H9 (cell line): ENCODE data around the gene GLCE. TPM values are rescaled to one million over a fixed set of nuclear protein-coding genes. Genes with fewer than 3 reads are reported as not detected.

Source experiments
- DNase-seq: peaks from one replicate; pipeline ENCODE4 v3.0.0-alpha.2; 2017
- H2AFZ ChIP-seq: one replicate; pipeline ENCODE4 v1.6.1; 2013; ENCODE audit warnings: mild to moderate bottlenecking, low read length, control low read depth, moderate library complexity
- H2AK5ac ChIP-seq: 2 replicates; pipeline ENCODE4 v1.6.1; 2013; ENCODE audit warnings: low read length, control low read depth, mixed read lengths; ENCODE audit not compliant: insufficient read length
- H2BK120ac ChIP-seq: one replicate; pipeline ENCODE4 v1.6.1; 2013; ENCODE audit warnings: low read depth, mild to moderate bottlenecking, low read length, control low read depth, inconsistent platforms; ENCODE audit not compliant: poor library complexity, severe bottlenecking
- H2BK12ac ChIP-seq: 2 replicates; pipeline ENCODE4 v1.6.1; 2013; ENCODE audit warnings: low read length, control low read depth, mixed read lengths, low read depth; ENCODE audit not compliant: insufficient read length
- H2BK15ac ChIP-seq: 2 replicates; pipeline ENCODE4 v1.6.1; 2013; ENCODE audit warnings: low read depth, low read length, control low read depth
- H2BK20ac ChIP-seq: one replicate; pipeline ENCODE4 v1.6.1; 2013; ENCODE audit warnings: low read depth, mild to moderate bottlenecking, low read length, control low read depth, inconsistent platforms; ENCODE audit not compliant: poor library complexity, severe bottlenecking
- H2BK5ac ChIP-seq: 2 replicates; pipeline ENCODE4 v1.6.1; 2013; ENCODE audit warnings: low read length, control low read depth, mixed read lengths; ENCODE audit not compliant: insufficient read length
- H3K14ac ChIP-seq: 2 replicates; pipeline ENCODE4 v1.6.1; 2013; ENCODE audit warnings: low read length, control low read depth; ENCODE audit not compliant: insufficient read depth
- H3K18ac ChIP-seq: 2 replicates; pipeline ENCODE4 v1.6.1; 2013; ENCODE audit warnings: low read depth, mild to moderate bottlenecking, mixed read lengths, low read length, control low read depth; ENCODE audit not compliant: insufficient read length
- H3K23ac ChIP-seq: 2 replicates; pipeline ENCODE4 v1.6.1; 2013; ENCODE audit warnings: low read length, control low read depth, mixed read lengths, low read depth; ENCODE audit not compliant: insufficient read length
- H3K23me2 ChIP-seq: 2 replicates; pipeline ENCODE4 v1.6.1; 2013; ENCODE audit warnings: low read depth, mild to moderate bottlenecking, mixed read lengths, low read length, control low read depth; ENCODE audit not compliant: insufficient read length, poor library complexity, severe bottlenecking
- H3K27ac ChIP-seq: 2 replicates; pipeline ENCODE4 v1.5.1; 2013; ENCODE audit warnings: low read length, control low read depth, mixed read lengths, low read depth; ENCODE audit not compliant: insufficient read length
- H3K27me3 ChIP-seq: 2 replicates; pipeline ENCODE4 v1.6.1; 2013; ENCODE audit warnings: low read length, control low read depth, inconsistent platforms; ENCODE audit not compliant: insufficient read depth
- H3K4ac ChIP-seq: 2 replicates; pipeline ENCODE4 v1.6.1; 2013; ENCODE audit warnings: low read depth, mild to moderate bottlenecking, control low read depth, inconsistent platforms, low read length, moderate library complexity
- H3K4me1 ChIP-seq: 2 replicates; pipeline ENCODE4 v1.6.1; 2013; ENCODE audit warnings: low read length, control low read depth, inconsistent platforms; ENCODE audit not compliant: insufficient read depth
- H3K4me2 ChIP-seq: 2 replicates; pipeline ENCODE4 v1.6.1; 2013; ENCODE audit warnings: low read length, control low read depth, mixed read lengths; ENCODE audit not compliant: insufficient read length, insufficient read depth
- H3K56ac ChIP-seq: 2 replicates; pipeline ENCODE4 v1.6.1; 2013; ENCODE audit warnings: low read depth, mild to moderate bottlenecking, mixed read lengths, low read length, control low read depth; ENCODE audit not compliant: insufficient read length
- H3K79me1 ChIP-seq: 2 replicates; pipeline ENCODE4 v1.6.1; 2013; ENCODE audit warnings: low read depth, mild to moderate bottlenecking, moderate library complexity, low read length, control low read depth, inconsistent platforms; ENCODE audit not compliant: insufficient read depth, poor library complexity, severe bottlenecking
- H3K79me2 ChIP-seq: 2 replicates; pipeline ENCODE4 v1.6.1; 2013; ENCODE audit warnings: low read length, control low read depth, inconsistent platforms; ENCODE audit not compliant: insufficient read depth
- H3K9ac ChIP-seq: 2 replicates; pipeline ENCODE4 v1.6.1; 2013; ENCODE audit warnings: low read length, control low read depth, mixed read lengths; ENCODE audit not compliant: insufficient read length; ENCODE audit errors: extremely low read depth
- H3K9me3 ChIP-seq: one replicate; pipeline ENCODE4 v1.6.1; 2013; ENCODE audit warnings: low read depth, low read length, inconsistent platforms; ENCODE audit not compliant: control insufficient read depth
- H3T11ph ChIP-seq: one replicate; pipeline ENCODE4 v1.6.1; 2013; ENCODE audit warnings: mild to moderate bottlenecking, low read length, control low read depth, inconsistent platforms
- H4K20me1 ChIP-seq: one replicate; pipeline ENCODE4 v1.6.1; 2013; ENCODE audit not compliant: control insufficient read depth, insufficient read length, insufficient read depth
- H4K5ac ChIP-seq: 2 replicates; pipeline ENCODE4 v1.6.1; 2013; ENCODE audit warnings: low read depth, mild to moderate bottlenecking, mixed read lengths, low read length, control low read depth; ENCODE audit not compliant: insufficient read length
- H4K8ac ChIP-seq: replicated peaks from 2 replicates; pipeline ENCODE4 v1.6.1; 2013; ENCODE audit warnings: low read length, control low read depth, mixed read lengths, low read depth; ENCODE audit not compliant: insufficient read length
- H4K91ac ChIP-seq: 2 replicates; pipeline ENCODE4 v1.6.1; 2013; ENCODE audit warnings: low read depth, mild to moderate bottlenecking, moderate library complexity, mixed read lengths, low read length, control low read depth; ENCODE audit not compliant: insufficient read length
- H3K27ac Mint-ChIP-seq, 3 experiments: 2 replicates in 2 of 3; 3 replicates in 1 of 3; pipeline ENCODE4 v1.8.0; 2020 to 2021; ENCODE audit warnings: mixed read lengths in 3 of 3, mild to moderate bottlenecking in 1 of 3, moderate library complexity in 1 of 3
- H3K27me3 Mint-ChIP-seq: 2 replicates; pipeline ENCODE4 v1.8.0; 2021; ENCODE audit warnings: low read depth, mild to moderate bottlenecking, moderate library complexity, mixed read lengths
- H3K36me3 Mint-ChIP-seq, 3 experiments: 2 replicates in 2 of 3; 3 replicates in 1 of 3; pipeline ENCODE4 v1.8.0; 2020 to 2021; ENCODE audit warnings: low read depth in 3 of 3, mixed read lengths in 3 of 3; ENCODE audit not compliant: insufficient read depth in 1 of 3
- H3K4me1 Mint-ChIP-seq, 2 experiments: 2 replicates each; pipeline ENCODE4 v1.8.0; 2020; ENCODE audit warnings: mixed read lengths in 2 of 2
- H3K4me3 Mint-ChIP-seq, 2 experiments: 2 replicates in 1 of 2; 3 replicates in 1 of 2; pipeline ENCODE4 v1.8.0; 2020 to 2021; ENCODE audit warnings: mild to moderate bottlenecking in 2 of 2, mixed read lengths in 2 of 2, moderate library complexity in 1 of 2
- H3K9me3 Mint-ChIP-seq, 2 experiments: 2 replicates in 1 of 2; 3 replicates in 1 of 2; pipeline ENCODE4 v1.8.0; 2020; ENCODE audit warnings: mild to moderate bottlenecking in 2 of 2, mixed read lengths in 2 of 2, moderate library complexity in 1 of 2
- WGBS: extraction: QIAGEN DNeasy Blood & Tissue Kit; methylation state at CpG from one replicate; pipeline ENCODE4 v1.1.7; 2013; ENCODE audit warnings: missing lambda C conversion rate, low lambda C conversion rate, mixed read lengths; ENCODE audit not compliant: insufficient read length; ENCODE audit errors: extremely low coverage; 5-methylcytosine and 5-hydroxymethylcytosine counted together
- total RNA-seq: library from RNA; stranded (reverse); gene quantifications from 2 replicates; pipeline ENCODE4 v1.2.1, GENCODE V29; 2021
- TF ChIP-seq, protein P1 (sequence below): fragments of 200-600 bp; sonication (generic); conservative IDR thresholded peaks from 3 replicates; pipeline ENCODE4 v1.8.0; 2021; ENCODE audit warnings: antibody characterized with exemption, mild to moderate bottlenecking

GLCE gene
- total RNA-seq, 1 experiment from 2014 or later, result 12.2 TPM

DNA sequence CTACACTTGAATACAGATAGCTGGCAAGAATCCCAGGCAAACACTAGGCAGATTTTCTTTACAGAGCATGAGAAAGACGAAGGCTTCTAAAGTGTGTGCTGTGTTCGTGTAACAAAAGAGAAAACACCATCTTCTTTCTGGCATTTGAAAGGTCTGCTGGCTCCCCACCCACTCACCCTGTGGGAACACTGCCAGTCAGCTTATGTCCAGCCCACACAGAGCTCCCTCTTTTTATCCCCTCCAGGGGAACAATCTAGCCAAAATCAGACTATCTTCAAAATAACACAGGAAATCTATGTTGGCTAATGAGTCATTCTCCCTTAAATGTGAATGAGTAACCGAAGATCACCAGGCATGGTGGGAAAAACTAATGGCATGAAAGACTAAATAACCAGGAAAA is 92.7 kb downstream of the GLCE start:
- H3K79me2 ChIP-seq, result no peaks in the 10 kb centered on the region
- Mint-ChIP-seq H3K27me3 (no peaks in the 10 kb centered on the region), H3K4me3 (no peak overlapping the region), H3K9me3 (no peaks in the 10 kb centered on the region), H3K36me3 (peaks cover 0 to 2% (median 0%) of the 10 kb centered on the region in 3 experiments; a peak in 3 of 7 replicates), H3K27ac (peak overlapping the region in 2 of 3 experiments; percentile 25 to 63; a peak in 3 of 7 replicates), H3K4me1 (peaks cover 10% of the 10 kb centered on the region in 2 experiments)
- H2BK120ac ChIP-seq, result no peak overlapping the region
- no peak overlapping the region for H3T11ph ChIP-seq
- no peaks in the 10 kb centered on the region for H3K4me1 ChIP-seq
- H2BK12ac ChIP-seq, result no peak overlapping the region
- no peak overlapping the region for H3K4ac ChIP-seq
- no peaks in the 10 kb centered on the region for H3K79me1 ChIP-seq
- H3K4me2 ChIP-seq, result no peak overlapping the region
- no peak overlapping the region for H2AK5ac ChIP-seq
- H3K23ac ChIP-seq, result no peak overlapping the region
- H2AFZ ChIP-seq, result no peak overlapping the region
- H3K56ac ChIP-seq, result no peak overlapping the region
- H4K5ac ChIP-seq, result no peak overlapping the region
- no peak overlapping the region for H2BK5ac ChIP-seq
- no peaks in the 10 kb centered on the region for H3K9me3 ChIP-seq
- TF ChIP-seq, protein P1, sequence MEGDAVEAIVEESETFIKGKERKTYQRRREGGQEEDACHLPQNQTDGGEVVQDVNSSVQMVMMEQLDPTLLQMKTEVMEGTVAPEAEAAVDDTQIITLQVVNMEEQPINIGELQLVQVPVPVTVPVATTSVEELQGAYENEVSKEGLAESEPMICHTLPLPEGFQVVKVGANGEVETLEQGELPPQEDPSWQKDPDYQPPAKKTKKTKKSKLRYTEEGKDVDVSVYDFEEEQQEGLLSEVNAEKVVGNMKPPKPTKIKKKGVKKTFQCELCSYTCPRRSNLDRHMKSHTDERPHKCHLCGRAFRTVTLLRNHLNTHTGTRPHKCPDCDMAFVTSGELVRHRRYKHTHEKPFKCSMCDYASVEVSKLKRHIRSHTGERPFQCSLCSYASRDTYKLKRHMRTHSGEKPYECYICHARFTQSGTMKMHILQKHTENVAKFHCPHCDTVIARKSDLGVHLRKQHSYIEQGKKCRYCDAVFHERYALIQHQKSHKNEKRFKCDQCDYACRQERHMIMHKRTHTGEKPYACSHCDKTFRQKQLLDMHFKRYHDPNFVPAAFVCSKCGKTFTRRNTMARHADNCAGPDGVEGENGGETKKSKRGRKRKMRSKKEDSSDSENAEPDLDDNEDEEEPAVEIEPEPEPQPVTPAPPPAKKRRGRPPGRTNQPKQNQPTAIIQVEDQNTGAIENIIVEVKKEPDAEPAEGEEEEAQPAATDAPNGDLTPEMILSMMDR, result no peak
- no peak overlapping the region for H3K18ac ChIP-seq
- DNase-seq, result no peak
- H2BK15ac ChIP-seq, result no peak overlapping the region
- no peak overlapping the region for H2BK20ac ChIP-seq
- no peak overlapping the region for H3K27ac ChIP-seq
- no peaks in the 10 kb centered on the region for H3K23me2 ChIP-seq
- H3K14ac ChIP-seq, result no peak overlapping the region
- no peaks in the 10 kb centered on the region for H4K20me1 ChIP-seq
- H4K91ac ChIP-seq, result no peak overlapping the region
- no CpG with 5 or more reads among the region's 3 CpGs for WGBS
- no peaks in the 10 kb centered on the region for H3K27me3 ChIP-seq
- no peak overlapping the region for H3K9ac ChIP-seq
- no peak overlapping the region for H4K8ac ChIP-seq
